Measurements from ENCODE around the gene ITPK1.

- TF ChIP-seq CTCF (IDR thresholded peaks at IDR 0.05; ENCODE audit: low read depth, low read length) (no peak), EZH2phosphoT487 (IDR thresholded peaks at IDR 0.05; ENCODE audit: low read depth) (no peak)
Observed at GRCh38 chr14:93115069-93115820, 480 bp downstream of the ITPK1 start.
